GM12892 (cell line): ENCODE data around the gene MRGPRE.

Source experiments
- DNase-seq: peaks from one replicate; pipeline ENCODE4 v3.0.0; 2011; ENCODE audit not compliant: insufficient read length
- FAIRE-seq: peaks from 2 replicates; lab custom pipeline; 2011; peaks lifted over from hg19 to GRCh38; lab: Jason Lieb, UNC
- POLR2A ChIP-seq: IDR thresholded peaks from 2 replicates; pipeline ENCODE4 v1.6.1; 2011; ENCODE audit warnings: low read depth, low read length, control low read depth
- POLR2AphosphoS5 ChIP-seq: IDR thresholded peaks from 2 replicates; pipeline ENCODE4 v1.6.1; 2011; ENCODE audit warnings: low read depth, low read length, control low read depth
- TAF1 ChIP-seq: IDR thresholded peaks from 2 replicates; pipeline ENCODE4 v1.6.1; 2011; ENCODE audit warnings: low read depth, mild to moderate bottlenecking, control low read depth, low read length, borderline replicate concordance

MRGPRE gene

DNA sequence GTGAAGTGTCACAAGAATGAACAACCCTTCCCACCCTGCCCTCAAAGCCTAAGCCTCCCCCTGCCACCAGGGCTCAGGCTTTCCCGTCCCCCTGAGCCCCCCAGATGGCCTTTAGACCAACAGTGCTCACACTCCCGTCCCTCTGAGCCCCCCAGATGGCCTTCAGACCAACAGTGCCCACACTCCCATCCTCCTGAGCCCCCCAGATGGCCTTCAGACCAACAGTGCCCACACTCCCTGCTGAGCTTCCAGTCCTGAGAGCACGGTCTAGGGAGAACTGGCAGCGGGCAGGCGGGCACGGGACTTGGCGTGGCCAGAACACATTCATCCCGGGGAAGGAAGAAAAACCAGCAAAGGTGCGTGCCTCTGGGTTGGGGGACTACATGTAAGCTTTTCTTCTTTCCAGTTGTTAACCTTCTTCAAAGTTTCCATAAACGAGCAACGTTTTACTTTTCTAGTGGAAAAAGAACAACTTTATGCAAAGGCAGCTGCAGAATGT, 16.1 kb downstream of the MRGPRE start:
- DNase-seq (no peak), FAIRE-seq (no peak)
- TF ChIP-seq POLR2A: no peak
- no peak for TF ChIP-seq POLR2AphosphoS5

DNA sequence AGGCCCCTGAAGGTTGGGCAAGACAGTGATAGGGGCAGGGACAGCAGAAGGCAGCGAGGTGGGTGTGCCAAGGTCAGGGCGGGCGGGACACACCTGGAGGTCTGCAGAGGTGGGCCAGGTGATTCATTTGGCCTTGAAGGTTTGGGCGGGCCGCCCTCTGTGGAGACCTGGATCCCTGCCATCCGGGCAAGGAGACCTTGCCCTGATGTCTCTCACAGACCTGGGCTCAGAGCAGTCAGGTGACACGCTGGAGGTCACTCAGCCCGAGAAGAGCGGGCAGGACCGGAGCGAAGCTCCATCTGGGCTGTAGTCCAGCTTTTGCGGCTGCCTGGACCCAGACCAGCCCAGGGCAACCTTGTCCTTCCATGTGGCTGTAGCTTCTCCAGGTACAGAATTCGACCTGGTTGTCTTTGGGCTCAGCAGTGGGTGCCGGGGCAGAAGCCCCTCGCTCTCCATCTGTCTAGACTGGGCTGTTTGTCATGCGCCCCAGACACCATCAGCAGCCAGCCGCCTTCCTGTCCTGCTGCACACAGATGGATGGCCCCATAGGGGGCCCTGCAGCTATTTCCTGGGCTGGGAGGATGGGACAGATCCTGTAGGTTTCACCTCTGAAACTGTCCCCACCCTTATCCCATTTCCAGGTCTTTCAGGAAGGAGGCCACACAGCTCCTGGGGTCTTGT, 16.7 kb downstream of the MRGPRE start:
- DNase-seq (no peak), FAIRE-seq (no peak)
- TF ChIP-seq POLR2AphosphoS5: no peak
- no peak for TF ChIP-seq POLR2A
- TF ChIP-seq TAF1: no peak

DNA sequence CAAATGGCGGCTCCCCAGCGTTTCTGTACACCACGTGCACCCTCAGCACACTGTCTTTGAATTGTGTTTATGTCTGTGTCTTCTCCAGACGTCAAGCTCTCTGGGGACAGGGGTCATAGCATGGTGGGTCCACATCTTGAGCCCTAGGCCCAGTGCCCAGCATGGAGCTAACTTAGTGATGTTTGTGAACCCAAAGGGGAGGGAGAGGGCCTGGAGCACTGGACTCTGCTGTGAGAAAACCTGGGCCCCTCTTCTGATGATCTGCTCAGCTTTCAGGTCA, 17.9 kb downstream of the MRGPRE start:
- no peak for DNase-seq
- TF ChIP-seq POLR2AphosphoS5: no peak
- no peak for TF ChIP-seq TAF1
- TF ChIP-seq POLR2A: no peak
- no peak for FAIRE-seq

DNA sequence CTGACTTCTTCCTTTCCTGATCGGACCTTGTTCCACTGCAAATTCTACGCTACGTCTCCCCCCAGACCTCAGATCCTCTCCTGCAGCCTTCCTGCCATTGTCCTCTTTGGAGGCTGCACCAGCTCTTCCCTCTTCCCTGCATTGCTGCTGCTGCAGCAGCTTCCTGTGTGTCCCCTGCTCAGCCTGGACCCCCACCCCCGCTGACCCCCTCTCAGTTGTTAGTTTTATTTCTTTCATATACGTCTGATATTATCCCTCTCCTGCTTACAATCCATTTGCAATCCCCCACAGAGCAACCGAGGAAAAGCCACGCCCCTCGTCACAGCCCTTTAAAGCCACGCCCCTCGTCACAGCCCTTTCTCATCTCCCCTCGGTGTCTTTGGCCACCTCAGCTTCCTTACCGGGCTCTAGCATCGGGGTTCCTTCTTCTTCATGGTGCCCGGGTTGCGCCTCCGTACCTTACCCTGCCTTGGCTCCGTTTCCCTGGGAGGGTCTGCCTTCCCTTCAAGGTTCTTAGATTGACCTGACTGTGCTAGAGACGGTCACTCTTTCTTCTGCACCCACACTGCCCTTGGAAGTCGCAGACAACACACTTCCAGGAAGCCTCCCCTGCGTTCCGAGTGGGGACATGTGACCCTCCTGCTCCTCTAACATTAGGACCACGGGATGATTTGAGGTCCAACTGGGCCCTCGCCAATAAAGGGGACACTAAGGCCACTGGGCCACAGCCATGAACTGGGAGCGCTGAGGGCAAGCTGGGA, 18.4 kb downstream of the MRGPRE start:
- no peak for DNase-seq
- FAIRE-seq: no peak
- no peak for TF ChIP-seq POLR2AphosphoS5

DNA sequence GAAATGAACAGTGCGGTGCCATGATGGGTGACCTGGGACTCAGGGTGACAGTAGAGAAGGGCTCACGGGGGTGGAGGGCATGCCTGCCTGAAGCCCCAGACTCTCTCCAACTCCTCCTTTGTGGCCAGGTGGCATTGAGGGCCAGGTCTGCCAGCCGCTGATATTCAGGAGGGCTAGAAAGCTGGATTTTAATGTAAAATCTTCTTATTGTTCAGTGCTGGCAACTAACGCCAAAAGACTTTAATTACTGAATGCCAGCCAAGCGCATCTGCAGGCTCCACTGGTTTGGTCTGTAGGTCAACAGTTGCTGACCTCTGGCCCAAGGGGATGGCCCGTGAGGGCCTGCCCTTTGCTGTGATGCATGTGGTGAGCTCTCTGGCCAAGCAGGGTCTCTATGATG, 23.9 kb downstream of the MRGPRE start:
- TF ChIP-seq TAF1 (no peak), POLR2A (no peak), POLR2AphosphoS5 (no peak)
- FAIRE-seq (no peak), DNase-seq (no peak)

DNA sequence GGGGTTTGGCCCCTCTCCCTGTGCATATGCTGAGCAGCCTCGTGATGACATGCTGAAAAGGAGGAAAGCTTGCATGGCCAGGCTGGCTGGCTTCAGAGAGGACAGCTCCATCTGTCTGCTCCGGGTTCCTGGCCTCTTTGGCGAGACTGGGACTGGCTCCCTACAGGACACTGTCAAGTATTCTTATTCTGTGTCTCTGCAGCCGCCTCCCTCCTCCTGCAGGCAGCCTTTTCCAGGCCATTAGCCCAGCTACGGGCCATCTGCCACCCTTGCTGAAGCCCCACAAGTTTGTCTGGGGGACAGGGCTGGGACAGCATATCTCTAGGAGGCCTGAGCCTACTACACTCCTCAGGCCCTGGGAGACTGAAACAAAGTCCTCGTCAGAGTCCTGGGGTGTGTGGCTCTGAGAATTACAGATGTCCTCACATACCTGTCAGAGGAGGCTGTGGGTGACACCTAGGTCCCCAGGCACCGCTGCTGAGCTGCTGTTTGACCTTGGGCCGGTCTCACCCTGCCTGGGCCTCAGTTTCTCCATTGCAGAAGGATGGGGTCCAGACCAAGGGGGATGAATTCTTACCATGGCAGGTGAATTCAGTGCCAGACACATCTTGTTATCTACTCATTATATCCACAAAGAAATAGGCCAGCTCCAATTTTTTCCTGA, 24.6 kb downstream of the MRGPRE start:
- FAIRE-seq: no peak
- no peak for DNase-seq
- TF ChIP-seq POLR2AphosphoS5 (no peak), POLR2A (no peak), TAF1 (no peak)

DNA sequence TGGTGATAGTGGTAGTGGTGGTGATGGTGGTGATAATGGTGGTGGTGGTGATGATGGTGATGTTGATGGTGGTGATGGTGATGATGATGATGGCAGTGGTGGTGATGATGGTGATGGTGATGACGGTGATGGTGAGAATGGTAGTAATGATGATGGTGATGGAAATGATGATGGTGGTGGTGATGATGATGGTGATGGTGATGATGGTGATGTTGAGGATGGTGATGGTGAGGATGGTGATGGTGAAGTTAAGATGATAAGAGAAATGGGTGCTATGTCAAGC, 25.4 kb downstream of the MRGPRE start:
- TF ChIP-seq TAF1: no peak
- no peak for TF ChIP-seq POLR2A
- no peak for TF ChIP-seq POLR2AphosphoS5
- DNase-seq: no peak
- FAIRE-seq: no peak

DNA sequence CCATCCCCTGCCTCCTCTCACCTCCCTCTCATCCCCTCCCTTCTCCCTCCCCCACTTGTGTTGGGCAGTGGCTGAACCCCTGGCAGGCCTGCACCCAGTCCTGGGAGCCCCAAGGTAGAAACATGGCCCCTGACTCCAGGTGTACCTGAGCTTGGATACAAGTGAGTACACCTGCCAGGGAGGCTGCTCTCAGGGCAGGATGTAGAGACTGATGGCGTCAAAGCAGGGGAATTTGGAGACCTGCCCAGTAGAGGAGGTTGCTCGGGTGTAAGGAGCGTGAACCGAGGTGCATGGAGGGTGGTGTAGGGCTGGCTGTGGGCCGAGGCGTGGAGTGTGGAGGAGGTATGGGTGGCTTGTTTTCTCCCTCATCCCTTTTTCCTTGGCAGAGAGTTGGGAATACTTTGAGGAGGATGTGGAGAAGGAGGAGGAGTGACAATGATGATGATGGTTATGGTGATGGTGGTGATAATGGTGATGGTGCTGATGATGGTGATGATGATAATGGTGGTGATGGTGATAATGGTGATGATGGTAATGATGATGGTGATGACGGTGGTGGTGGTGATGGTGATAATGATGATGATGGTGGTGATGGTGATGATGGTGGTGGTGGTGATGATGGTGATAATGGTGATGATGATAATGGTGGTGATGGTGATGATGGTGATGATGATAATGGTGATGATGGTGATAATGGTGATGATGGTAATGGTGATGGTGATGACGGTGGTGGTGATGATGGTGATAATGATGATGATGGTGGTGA, 25.9 kb downstream of the MRGPRE start:
- DNase-seq: no peak
- FAIRE-seq: peak; percentile 78
- TF ChIP-seq TAF1 (no peak), POLR2A (no peak), POLR2AphosphoS5 (no peak)

DNA sequence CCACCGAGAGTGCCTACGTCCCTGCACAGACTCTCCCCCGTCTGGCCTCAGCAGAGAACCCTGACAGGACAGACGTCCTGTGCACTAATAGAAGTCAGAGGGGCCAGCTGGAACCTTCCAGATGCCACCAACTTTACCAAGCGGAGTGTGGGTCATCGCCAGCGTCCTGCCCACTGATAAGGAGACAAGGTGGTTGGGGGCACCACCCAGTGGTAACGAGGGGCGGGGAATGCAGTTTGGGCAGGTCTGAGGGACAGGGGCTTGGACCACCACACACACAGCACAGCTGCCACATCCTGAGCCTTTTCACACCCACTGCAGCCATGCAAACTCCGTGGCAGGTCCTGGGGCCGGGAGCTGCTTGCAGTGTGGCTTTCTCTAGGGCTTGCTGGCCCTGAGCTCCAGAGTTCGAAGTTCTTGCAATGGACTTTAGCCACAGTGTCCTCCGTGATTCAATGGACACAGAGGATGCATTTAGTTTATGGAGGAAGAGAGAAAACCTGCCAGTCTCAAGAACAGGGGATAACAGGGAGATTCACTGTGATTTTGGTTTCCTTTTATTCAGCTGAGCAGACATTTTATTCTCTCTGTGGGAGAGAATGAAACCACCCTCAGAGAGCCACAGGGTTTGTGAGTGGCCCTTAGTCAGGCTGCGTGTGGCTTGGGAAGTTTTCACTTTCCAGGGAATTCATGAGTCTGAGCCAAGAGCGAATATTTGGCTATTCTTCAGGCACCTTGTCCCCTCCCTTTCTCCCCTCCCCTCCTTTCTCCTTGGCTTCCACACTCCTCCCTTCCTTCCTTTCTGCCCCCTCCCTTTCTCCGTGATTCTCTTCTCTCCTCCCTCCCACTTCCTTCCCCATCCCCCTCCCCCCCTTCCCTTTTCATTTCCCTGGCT, 26.7 kb downstream of the MRGPRE start:
- FAIRE-seq (no peak), DNase-seq (no peak)
- TF ChIP-seq POLR2A: no peak

DNA sequence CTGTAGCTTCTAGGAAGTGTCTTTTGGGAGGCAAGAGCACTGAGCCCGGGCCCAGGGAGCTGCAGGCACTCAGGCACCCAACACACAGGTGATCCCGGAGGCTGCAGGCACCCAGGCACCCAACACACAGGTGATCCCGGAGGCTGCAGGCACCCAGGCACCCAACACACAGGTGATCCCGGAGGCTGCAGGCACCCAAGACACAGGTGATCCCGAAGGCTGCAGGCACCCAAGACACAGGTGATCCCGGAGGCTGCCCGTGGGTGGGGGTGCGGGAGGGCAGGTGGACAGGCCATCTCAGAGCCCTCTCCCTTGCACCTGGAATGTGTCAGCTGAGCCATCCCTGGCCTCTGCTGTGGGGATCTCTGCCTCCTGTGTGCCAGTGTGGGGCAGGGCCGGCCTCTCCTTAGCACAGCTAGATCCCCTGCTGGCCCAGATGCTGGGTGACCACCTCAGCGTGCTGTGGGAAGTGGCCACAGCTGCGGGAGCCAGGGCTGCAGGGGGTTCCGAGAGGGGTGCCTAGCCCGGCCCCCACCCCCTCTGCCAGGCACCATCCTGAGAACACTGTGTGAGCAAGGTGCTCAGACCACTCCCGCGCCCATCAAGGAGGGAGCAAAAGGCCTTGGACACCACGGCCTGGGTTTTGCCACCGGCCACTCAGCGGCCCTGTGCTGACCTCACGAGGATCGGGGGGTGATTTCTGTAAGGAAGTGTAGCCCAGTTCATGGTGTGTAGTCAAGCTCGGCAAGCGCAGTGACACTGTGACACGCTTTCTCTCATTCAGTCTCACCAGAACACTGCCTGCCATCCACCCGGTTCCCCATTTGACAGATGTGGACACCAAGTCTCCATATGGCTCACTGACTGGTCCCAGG, 27.8 kb downstream of the MRGPRE start:
- TF ChIP-seq POLR2AphosphoS5 (no peak), TAF1 (no peak), POLR2A (no peak)
- no peak for FAIRE-seq
- DNase-seq: no peak
